ENCODE results near the gene CBX2. TPM values are rescaled to one million over a fixed set of nuclear protein-coding genes. Genes with fewer than 3 reads are reported as not detected.
A peak's percentile ranks its signal among the peaks of the same experiment; 100 is the strongest.

The CBX2 gene
- polyA plus RNA-seq, 3 donors = 20.3 to 21.3 (median 20.9) TPM

GRCh38 chr17:79785900-79786810 is 8.2 kb downstream of the CBX2 start:
- no peak for DNase-seq (ENCODE audit: low read depth in 3 of 3, low spot score in 2 of 3)

GRCh38 chr17:79786930-79787643 is 9.1 kb downstream of the CBX2 start:
- no peak for DNase-seq (ENCODE audit: low read depth in 3 of 3, low spot score in 2 of 3)

GRCh38 chr17:79788455-79788854 is 10.5 kb downstream of the CBX2 start:
- no peak for DNase-seq (ENCODE audit: low read depth in 3 of 3, low spot score in 2 of 3)

DNA sequence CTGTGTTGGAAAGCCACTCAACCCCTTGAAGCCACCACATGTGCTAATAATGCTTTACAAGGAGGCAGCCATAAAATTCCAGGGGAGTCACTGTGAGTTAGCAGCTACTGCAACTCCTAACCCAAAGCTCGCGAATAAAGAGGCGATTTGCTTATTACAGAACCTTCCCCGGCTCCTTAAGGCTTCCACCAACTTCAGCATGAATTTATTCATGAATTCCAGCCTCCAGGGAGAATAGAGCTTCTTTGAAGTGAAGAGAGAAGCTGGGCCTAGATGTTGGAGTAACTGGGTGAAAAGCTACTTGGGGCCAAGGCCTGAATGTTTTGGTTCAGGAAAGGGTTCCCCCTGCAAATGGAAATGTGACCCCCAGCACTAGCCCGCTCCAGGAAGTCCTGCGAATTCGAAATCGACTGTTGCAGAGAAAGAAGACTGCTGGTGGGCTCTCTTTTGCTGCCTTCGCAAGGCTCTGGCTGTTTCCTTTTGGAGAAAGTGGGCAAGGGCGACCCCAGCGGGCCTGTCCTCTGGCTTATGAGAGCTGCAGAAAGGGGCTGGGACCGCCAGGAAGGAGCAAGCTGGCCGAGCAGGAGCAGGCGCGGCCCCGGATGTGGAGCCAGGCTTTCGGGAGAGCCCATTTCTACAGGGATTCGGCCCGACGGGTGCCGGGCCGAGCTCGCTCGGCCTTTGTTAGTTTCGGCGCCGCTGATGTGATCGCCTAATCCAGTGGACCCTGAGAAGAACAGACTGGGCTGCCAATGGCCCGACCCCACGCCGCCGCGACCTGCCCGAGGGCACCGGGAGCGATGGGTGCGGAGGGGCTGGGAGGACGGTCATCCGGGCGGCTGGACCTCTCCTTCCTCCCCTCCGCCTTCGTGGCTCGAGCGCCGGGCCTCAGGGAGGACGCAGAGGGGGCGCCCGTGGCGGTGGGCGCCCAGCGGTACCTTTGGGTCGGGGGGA is 11.3 kb downstream of the CBX2 start:
- DNase-seq (ENCODE audit: low read depth in 3 of 3, low spot score in 2 of 3) = no peak

GRCh38 chr17:79789943-79790804 is 12.2 kb downstream of the CBX2 start:
- no peak for DNase-seq (ENCODE audit: low read depth in 3 of 3, low spot score in 2 of 3)

DNA sequence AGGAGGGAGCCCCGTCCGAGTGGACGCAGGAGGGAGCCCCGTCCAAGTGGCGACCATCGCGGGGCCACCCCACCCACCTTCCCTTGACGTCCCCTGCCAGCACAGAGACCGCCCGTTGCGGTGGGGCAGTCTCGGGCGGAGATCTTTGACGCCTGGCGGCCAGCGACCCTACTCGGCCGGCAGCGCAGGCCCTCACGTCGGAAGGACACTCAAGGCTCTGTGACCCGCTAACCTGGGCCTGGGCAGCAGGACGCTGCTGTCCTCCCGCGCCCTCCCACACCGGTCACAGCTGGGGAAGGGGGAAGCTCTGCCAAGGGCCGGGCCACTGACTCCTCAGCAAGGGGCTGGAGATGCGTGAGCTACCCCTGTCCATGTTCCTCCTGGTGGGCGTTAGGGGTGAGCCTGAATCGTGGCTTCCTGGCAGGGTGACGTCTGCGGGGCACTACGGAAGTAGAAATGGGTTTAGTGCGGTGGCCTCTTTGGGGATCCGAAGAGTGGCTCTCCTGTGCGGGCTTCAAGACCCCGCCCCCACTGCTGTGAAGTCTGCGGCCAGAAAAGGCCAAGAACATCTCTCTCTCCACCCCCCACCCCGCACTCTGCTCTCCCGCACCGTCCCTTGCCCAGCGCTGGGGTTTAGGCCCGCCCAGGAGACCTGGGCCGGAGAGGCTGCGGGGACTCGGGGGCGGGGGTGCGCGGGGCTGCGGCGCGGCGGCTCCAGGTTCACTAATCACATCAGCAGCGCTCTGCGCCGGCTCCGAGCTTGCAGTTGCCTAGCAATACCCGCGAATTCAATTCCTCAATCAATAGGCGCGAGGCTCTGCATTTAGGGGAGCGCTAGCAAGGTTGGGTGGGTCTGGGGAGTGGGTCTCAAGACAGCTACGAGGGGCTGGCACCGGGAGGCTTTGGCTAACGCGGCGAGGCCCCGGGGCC is 13.1 kb downstream of the CBX2 start:
- no peak for DNase-seq (ENCODE audit: low read depth in 3 of 3, low spot score in 2 of 3)

DNA sequence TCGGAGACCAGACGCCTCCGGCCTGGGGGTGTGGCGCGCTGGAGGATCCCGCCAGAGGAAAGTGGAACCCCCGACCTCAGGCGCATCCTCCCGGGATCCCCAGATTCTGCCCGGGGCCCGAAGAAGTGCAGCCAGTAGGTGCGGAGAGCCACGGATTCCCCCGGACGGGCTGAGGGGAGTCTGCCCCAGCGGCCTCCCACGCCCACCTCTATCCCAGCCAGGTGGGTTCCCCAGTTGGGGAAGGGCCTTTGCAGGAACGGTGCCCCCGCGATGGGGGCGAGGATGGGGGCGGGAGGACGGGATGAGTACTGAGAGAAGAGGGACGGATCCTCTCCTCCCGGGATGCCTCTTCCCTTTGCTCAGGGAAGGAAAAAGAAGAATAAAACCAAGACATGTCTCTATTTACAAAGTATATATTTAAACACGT is 13.8 kb downstream of the CBX2 start:
- no peak for DNase-seq (ENCODE audit: low read depth in 3 of 3, low spot score in 2 of 3)

DNA sequence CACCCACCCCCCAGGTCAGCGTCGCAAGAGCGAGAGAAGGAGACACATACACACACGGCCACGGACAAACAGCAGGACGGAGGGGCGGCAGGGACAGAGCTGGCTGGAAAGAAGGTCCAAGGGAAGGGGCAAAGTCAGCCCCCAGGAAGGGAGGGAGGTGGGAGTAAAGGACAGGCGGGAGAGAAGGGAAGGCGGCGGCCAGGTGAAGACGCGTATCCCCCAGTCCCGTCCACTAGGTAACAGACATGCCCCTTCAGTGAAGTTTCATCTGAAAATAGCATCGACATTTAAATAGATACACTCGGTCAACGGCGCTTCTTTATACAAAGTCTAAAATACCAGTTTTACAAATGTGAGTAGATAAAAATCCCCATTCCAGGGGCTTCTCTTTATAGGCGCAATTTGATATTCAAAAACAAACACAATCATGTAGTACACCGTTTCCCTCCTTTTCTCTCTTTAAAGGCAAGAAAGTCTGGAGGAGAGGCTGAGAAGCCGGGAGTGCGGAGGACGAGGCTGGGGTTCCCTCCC is 14.5 kb downstream of the CBX2 start:
- no peak for DNase-seq (ENCODE audit: low read depth in 3 of 3, low spot score in 2 of 3)

GRCh38 chr17:79792984-79793923 is 15.3 kb downstream of the CBX2 start:
- no peak for DNase-seq (ENCODE audit: low read depth in 3 of 3, low spot score in 2 of 3)

GRCh38 chr17:79793924-79794304 is 16.0 kb downstream of the CBX2 start:
- no peak for DNase-seq (ENCODE audit: low read depth in 3 of 3, low spot score in 2 of 3)

GRCh38 chr17:79794659-79795511 is 16.9 kb downstream of the CBX2 start:
- no peak for DNase-seq (ENCODE audit: low read depth in 3 of 3, low spot score in 2 of 3)

- DNase-seq (ENCODE audit: low read depth in 3 of 3, low spot score in 2 of 3) = no peak
These were observed 18.0 kb downstream of the CBX2 start for GRCh38 chr17:79795795-79796443.

- DNase-seq (ENCODE audit: low read depth in 3 of 3, low spot score in 2 of 3) = no peak
These were observed 18.5 kb downstream of the CBX2 start for GRCh38 chr17:79796444-79796762.

DNA sequence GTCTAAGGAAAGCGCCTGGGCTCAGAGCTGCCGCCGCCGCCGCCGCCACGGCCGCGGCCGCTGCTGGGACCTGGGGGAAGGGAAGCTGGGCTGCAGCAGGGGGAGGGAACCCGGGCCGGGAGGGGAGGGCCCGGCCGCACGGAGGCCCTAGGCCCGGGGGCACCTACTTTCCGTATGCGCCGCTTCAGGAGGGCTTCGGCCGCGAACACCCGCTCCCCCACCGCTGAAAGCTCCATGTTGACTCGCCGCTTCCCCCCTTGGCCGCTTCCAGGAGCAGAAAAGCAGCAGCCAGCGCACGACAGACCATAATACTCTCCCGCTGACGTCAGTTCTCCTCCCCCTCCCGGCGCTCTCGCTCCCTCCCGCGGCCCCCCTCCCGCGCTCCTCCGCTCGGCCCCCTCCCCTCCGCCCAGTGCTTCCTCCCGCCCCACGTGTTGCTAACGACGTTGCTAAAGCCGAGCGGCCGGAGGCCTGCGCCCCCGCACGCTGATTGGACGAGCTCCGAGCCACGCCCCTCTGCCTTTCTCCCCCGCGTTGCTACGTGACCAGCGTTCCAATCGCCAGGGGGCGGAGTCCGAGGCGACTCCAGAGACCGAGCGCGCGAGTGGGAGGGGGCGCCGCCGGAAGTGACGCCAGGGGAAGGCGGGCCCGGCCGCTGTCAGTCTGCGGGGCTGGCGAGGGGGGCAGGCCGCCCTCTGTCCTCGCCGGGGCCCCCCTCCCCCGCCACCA is 19.0 kb downstream of the CBX2 start, which contains the start of gene CBX8:
Gene CBX8 (minus strand): TSS at position 315 of the 729 bp plus-strand sequence. CDS start 79 bp downstream, at position 236.
- peak; percentile 98 to 99 (median 99) for DNase-seq (ENCODE audit: low read depth in 3 of 3, low spot score in 2 of 3)
